Neural cell (in vitro differentiated cells): ENCODE measurements around the gene TMEM181. TPM values are rescaled to one million over a fixed set of nuclear protein-coding genes. Genes with fewer than 3 reads are reported as not detected.

ENCODE experiments used
- H2AFZ ChIP-seq: fragments of 200-600, 300-800 bp; sonication (generic), shearing (Covaris generic); 2 replicates; pipeline ENCODE4 v1.6.0; 2014; ENCODE audit warnings: low read depth, mild to moderate bottlenecking, antibody characterized with exemption, low read length, moderate library complexity
- H3F3A ChIP-seq: fragments of 200-600 bp; shearing (Covaris generic); 2 replicates; pipeline ENCODE4 v1.6.1; 2016; ENCODE audit warnings: mild to moderate bottlenecking, moderate library complexity, mixed read lengths, antibody characterized with exemption, low read length; ENCODE audit not compliant: insufficient read depth, poor library complexity, severe bottlenecking
- H3K27ac ChIP-seq: fragments of 200-600, 300-800 bp; sonication (generic), shearing (Covaris generic); 2 replicates; pipeline ENCODE4 v1.5.1; 2014; ENCODE audit warnings: mild to moderate bottlenecking, low read length, moderate library complexity
- H3K27me3 ChIP-seq: fragments of 300-800, 200-600 bp; sonication (generic), shearing (Covaris generic); 2 replicates; pipeline ENCODE4 v1.6.0; 2014; ENCODE audit warnings: mild to moderate bottlenecking, low read depth, low read length, moderate library complexity; ENCODE audit not compliant: insufficient read depth
- H3K36me3 ChIP-seq: fragments of 300-800, 200-600 bp; sonication (generic), shearing (Covaris generic); 2 replicates; pipeline ENCODE4 v1.5.1; 2014; ENCODE audit warnings: mild to moderate bottlenecking, antibody characterized with exemption, low read length, moderate library complexity; ENCODE audit not compliant: insufficient read depth
- H3K4me2 ChIP-seq: fragments of 300-800, 200-600 bp; sonication (generic), shearing (Covaris generic); 2 replicates; pipeline ENCODE4 v1.6.0; 2014; ENCODE audit warnings: mild to moderate bottlenecking, low read length
- H3K4me3 ChIP-seq: fragments of 300-800, 200-600 bp; sonication (generic), shearing (Covaris generic); 2 replicates; pipeline ENCODE4 v1.5.1; 2014; ENCODE audit warnings: mild to moderate bottlenecking, low read length, moderate library complexity
- H3K79me2 ChIP-seq: fragments of 200-600 bp; shearing (Covaris generic); replicated peaks from 2 replicates; pipeline ENCODE4 v1.6.0; 2014; ENCODE audit warnings: mild to moderate bottlenecking, low read length, moderate library complexity; ENCODE audit not compliant: insufficient read depth
- H3K9ac ChIP-seq: fragments of 300-800, 200-600 bp; sonication (generic), shearing (Covaris generic); 2 replicates; pipeline ENCODE4 v1.6.1; 2016; ENCODE audit warnings: mild to moderate bottlenecking, low read length, mixed read lengths
- H3K9me2 ChIP-seq: fragments of 200-600 bp; shearing (Covaris generic); 2 replicates; pipeline ENCODE4 v1.6.1; 2016; ENCODE audit warnings: mild to moderate bottlenecking, low read length, mixed read lengths; ENCODE audit not compliant: insufficient read depth
- H3K9me3 ChIP-seq: fragments of 200-600, 300-800 bp; sonication (generic), shearing (Covaris generic); 2 replicates; pipeline ENCODE4 v1.6.1; 2016; ENCODE audit warnings: mild to moderate bottlenecking, mixed run types, low read length, moderate library complexity, mixed read lengths
- H4K20me1 ChIP-seq: fragments of 200-600 bp; shearing (Covaris generic); 2 replicates; pipeline ENCODE4 v1.6.1; 2016; ENCODE audit warnings: mild to moderate bottlenecking, mixed run types; ENCODE audit not compliant: insufficient read depth
- EP300 ChIP-seq: fragments of 450-650 bp; conservative IDR thresholded peaks from 2 replicates; pipeline ENCODE4 v1.6.1; 2014; ENCODE audit warnings: antibody characterized with exemption, mild to moderate bottlenecking, moderate library complexity; ENCODE audit not compliant: poor library complexity, severe bottlenecking
- EZH2 ChIP-seq: fragments of 200-600, 300-800 bp; shearing (Covaris generic), sonication (generic); IDR thresholded peaks from 2 replicates; pipeline ENCODE4 v1.6.1; 2014; ENCODE audit warnings: antibody characterized with exemption, low read length, borderline replicate concordance, mild to moderate bottlenecking; ENCODE audit not compliant: insufficient read depth, poor library complexity, severe bottlenecking
- MXI1 ChIP-seq: fragments of 450-650 bp; conservative IDR thresholded peaks from 2 replicates; pipeline ENCODE4 v1.6.1; 2014; ENCODE audit warnings: antibody characterized with exemption, mild to moderate bottlenecking; ENCODE audit not compliant: poor library complexity, severe bottlenecking
- POLR2AphosphoS5 ChIP-seq: IDR thresholded peaks from 2 replicates; pipeline ENCODE4 v1.6.1; 2012
- RAD21 ChIP-seq: fragments of 450-650 bp; conservative IDR thresholded peaks from 2 replicates; pipeline ENCODE4 v1.6.1; 2014; ENCODE audit warnings: antibody characterized with exemption, mild to moderate bottlenecking, moderate library complexity
- SMC3 ChIP-seq: fragments of 450-650 bp; conservative IDR thresholded peaks from 2 replicates; pipeline ENCODE4 v1.6.1; 2014; ENCODE audit warnings: antibody characterized with exemption, mild to moderate bottlenecking, moderate library complexity; ENCODE audit not compliant: poor library complexity
- TAF1 ChIP-seq: IDR thresholded peaks from 2 replicates; pipeline ENCODE4 v1.6.1; 2012; ENCODE audit warnings: low read depth
- polyA plus RNA-seq: library from polyadenylated mRNA; depleted of rRNA; stranded (reverse); fragments of >200 nt; gene quantifications from 2 replicates; pipeline ENCODE4 v1.2.3, GENCODE V29; 2014
- TF ChIP-seq, protein P1 (sequence below): fragments of 450-650 bp; IDR thresholded peaks from 2 replicates; pipeline ENCODE4 v1.5.1; 2014; ENCODE audit warnings: antibody characterized with exemption, mild to moderate bottlenecking, moderate library complexity; ENCODE audit not compliant: poor library complexity, severe bottlenecking
- TF ChIP-seq, protein P2 (sequence below): IDR thresholded peaks from 2 replicates; pipeline ENCODE4 v1.6.1; 2012; ENCODE audit warnings: borderline replicate concordance

TMEM181 gene
- polyA plus RNA-seq, 1 donor from 2014 or later = 47.6 TPM

DNA sequence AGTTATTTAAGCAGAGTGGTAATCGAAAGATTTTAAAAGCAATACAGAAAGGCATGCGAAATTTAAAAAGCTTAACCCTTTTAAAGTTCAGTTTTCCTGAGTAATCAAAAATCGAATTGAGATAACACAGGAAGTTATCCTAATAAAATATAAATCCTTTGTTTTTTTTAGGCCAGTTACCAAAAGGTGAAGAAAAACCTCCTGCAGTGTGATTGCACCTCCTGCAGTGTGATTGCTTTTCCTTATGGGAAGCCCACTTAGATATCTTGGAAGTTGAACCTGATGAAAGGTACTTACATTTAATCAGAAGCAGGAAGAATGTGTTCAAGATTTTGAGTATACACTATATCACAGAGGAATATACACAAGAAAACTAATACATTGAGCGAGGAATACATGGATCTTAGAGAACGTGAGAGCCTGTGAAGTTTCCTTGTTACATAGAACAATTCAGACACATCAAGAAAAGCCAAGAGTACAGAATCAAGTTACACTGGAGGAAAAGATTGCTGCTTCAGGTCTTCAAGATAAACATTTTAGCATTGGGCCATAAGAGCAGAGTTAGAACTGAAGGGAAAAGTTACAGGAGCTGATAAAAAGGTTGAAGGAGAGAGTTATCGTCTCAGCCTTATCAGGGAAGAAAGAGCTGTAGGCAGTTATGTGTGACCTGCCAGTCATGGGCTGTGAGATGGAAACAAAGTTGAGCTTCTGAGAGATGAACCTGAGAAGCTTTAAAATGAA lies 7.7 kb upstream of the TMEM181 start:
- no peaks in the 10 kb centered on the region for H4K20me1 ChIP-seq
- H3K27ac ChIP-seq = no peak overlapping the region
- no peaks in the 10 kb centered on the region for H3K9me2 ChIP-seq
- H3K36me3 ChIP-seq = no peaks in the 10 kb centered on the region
- no peak overlapping the region for H3K4me2 ChIP-seq
- TF ChIP-seq MXI1 (no peak), SMC3 (no peak), POLR2AphosphoS5 (no peak)
- TF ChIP-seq, protein P1, sequence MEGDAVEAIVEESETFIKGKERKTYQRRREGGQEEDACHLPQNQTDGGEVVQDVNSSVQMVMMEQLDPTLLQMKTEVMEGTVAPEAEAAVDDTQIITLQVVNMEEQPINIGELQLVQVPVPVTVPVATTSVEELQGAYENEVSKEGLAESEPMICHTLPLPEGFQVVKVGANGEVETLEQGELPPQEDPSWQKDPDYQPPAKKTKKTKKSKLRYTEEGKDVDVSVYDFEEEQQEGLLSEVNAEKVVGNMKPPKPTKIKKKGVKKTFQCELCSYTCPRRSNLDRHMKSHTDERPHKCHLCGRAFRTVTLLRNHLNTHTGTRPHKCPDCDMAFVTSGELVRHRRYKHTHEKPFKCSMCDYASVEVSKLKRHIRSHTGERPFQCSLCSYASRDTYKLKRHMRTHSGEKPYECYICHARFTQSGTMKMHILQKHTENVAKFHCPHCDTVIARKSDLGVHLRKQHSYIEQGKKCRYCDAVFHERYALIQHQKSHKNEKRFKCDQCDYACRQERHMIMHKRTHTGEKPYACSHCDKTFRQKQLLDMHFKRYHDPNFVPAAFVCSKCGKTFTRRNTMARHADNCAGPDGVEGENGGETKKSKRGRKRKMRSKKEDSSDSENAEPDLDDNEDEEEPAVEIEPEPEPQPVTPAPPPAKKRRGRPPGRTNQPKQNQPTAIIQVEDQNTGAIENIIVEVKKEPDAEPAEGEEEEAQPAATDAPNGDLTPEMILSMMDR = no peak
- TF ChIP-seq, protein P2, sequence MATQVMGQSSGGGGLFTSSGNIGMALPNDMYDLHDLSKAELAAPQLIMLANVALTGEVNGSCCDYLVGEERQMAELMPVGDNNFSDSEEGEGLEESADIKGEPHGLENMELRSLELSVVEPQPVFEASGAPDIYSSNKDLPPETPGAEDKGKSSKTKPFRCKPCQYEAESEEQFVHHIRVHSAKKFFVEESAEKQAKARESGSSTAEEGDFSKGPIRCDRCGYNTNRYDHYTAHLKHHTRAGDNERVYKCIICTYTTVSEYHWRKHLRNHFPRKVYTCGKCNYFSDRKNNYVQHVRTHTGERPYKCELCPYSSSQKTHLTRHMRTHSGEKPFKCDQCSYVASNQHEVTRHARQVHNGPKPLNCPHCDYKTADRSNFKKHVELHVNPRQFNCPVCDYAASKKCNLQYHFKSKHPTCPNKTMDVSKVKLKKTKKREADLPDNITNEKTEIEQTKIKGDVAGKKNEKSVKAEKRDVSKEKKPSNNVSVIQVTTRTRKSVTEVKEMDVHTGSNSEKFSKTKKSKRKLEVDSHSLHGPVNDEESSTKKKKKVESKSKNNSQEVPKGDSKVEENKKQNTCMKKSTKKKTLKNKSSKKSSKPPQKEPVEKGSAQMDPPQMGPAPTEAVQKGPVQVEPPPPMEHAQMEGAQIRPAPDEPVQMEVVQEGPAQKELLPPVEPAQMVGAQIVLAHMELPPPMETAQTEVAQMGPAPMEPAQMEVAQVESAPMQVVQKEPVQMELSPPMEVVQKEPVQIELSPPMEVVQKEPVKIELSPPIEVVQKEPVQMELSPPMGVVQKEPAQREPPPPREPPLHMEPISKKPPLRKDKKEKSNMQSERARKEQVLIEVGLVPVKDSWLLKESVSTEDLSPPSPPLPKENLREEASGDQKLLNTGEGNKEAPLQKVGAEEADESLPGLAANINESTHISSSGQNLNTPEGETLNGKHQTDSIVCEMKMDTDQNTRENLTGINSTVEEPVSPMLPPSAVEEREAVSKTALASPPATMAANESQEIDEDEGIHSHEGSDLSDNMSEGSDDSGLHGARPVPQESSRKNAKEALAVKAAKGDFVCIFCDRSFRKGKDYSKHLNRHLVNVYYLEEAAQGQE = peak; percentile 52
- no peaks in the 10 kb centered on the region for H3K9me3 ChIP-seq
- H2AFZ ChIP-seq = no peak overlapping the region
- no peaks in the 10 kb centered on the region for H3K27me3 ChIP-seq
- H3K9ac ChIP-seq = no peak overlapping the region
- no peak overlapping the region for H3K4me3 ChIP-seq
- peaks cover 12% of the 10 kb centered on the region for H3K79me2 ChIP-seq
- H3F3A ChIP-seq = no peaks in the 10 kb centered on the region

DNA sequence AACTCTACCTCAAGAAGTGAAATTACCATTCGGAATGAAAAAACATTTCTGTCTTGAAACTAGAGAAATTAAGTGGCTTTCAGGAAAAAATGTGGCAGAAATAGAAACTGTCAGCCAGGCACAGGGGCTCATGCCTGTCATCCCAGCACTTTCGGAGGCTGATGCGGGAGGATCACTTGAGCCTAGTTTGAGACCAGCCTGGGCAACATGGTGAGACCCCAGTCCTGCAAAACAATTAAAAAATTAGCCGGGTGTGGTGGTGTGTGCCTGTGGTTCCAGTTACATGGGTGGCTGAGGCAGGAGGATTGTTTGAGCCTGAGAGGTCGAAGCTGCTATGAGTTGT lies 7.1 kb upstream of the TMEM181 start:
- Histone ChIP-seq H3K27me3 (no peaks in the 10 kb centered on the region), H2AFZ (no peak overlapping the region), H3K9ac (no peak overlapping the region), H3K79me2 (peaks cover 10% of the 10 kb centered on the region), H3K9me3 (no peaks in the 10 kb centered on the region), H3K27ac (no peak overlapping the region), H3K4me3 (no peak overlapping the region), H3K9me2 (no peaks in the 10 kb centered on the region), H3K4me2 (no peak overlapping the region), H3F3A (no peaks in the 10 kb centered on the region), H4K20me1 (no peaks in the 10 kb centered on the region), H3K36me3 (no peaks in the 10 kb centered on the region)
- TF ChIP-seq TAF1 = no peak
- TF ChIP-seq EP300 = no peak
- TF ChIP-seq MXI1 = no peak
- TF ChIP-seq, protein P2 = no peak
- TF ChIP-seq POLR2AphosphoS5 = no peak
- no peak for TF ChIP-seq RAD21
- no peak for TF ChIP-seq SMC3
- TF ChIP-seq, protein P1 = no peak
- no peak for TF ChIP-seq EZH2
